Skeletal muscle cell (primary cell): ENCODE data around the gene PARL.

Source experiments
- DNase-seq: peaks from one replicate; pipeline ENCODE4 v3.0.0-alpha.2; 2010; ENCODE audit warnings: low read depth
- H3K4me3 ChIP-seq: 2 replicates; pipeline ENCODE4 v1.5.1; 2011; ENCODE audit warnings: low read depth, mild to moderate bottlenecking, control low read depth, low read length, moderate library complexity

PARL gene

DNA sequence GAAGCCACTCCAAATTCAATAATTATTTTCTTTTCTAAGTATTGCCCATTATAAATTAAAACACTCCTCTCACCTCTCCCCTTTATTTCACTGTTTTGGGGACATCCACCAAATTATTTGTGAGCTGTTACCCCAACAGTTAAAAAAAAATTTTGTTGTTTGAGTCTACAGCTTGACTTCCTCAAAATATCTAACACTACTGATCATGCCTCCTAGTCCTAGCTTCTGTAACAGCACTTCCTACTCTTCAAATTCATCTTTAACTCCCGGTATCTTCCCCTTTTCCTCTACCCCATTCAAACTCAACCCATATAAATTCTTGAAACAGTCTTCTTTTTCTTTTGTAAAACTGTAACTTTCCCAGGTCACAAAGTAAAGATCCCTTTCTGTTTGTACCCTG, 15.9 kb downstream of the PARL start:
- DNase-seq: no peak

DNA sequence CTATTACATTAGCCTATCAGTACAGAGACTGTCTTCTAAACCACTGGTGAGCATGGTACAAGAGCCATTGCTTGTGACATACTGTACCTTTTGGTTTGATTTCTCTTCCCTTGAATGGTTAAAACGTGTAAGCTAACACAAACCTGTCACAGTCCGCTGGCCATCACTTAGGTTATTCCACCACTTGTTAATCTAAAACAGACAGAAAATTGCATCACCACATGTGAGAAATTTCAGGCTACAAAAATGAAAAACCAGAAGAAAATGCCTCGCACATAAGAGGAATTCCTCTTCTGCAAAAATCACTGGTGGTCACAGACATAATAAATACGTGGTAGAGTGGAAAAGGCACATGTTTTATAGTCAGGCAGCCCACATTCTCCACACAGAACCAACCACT, 22.1 kb downstream of the PARL start:
- no peak overlapping the region for H3K4me3 ChIP-seq
- DNase-seq: no peak

More for the DNA sequence above, 15.9 kb downstream of the PARL start:
- no peak overlapping the region for H3K4me3 ChIP-seq

DNA sequence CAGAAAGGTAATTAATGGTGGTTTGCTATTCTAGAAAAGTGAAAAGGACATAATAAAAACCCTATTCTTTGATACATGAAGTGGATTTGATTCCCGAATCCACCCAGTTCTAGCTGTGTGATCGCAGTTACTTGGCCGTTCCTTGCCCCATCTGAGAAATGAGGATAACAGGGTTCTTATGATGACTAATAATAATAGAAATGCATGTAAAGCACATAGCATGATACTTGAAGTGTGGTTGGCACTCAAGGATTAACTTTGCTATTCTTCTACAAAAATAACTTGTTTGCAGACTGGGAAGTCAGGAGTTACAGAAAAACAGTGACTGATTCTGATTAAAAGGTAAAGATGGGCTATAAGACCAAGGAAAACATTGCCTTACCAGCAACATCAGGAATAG, 26.8 kb downstream of the PARL start:
- no peak for DNase-seq
- H3K4me3 ChIP-seq: no peak overlapping the region

DNA sequence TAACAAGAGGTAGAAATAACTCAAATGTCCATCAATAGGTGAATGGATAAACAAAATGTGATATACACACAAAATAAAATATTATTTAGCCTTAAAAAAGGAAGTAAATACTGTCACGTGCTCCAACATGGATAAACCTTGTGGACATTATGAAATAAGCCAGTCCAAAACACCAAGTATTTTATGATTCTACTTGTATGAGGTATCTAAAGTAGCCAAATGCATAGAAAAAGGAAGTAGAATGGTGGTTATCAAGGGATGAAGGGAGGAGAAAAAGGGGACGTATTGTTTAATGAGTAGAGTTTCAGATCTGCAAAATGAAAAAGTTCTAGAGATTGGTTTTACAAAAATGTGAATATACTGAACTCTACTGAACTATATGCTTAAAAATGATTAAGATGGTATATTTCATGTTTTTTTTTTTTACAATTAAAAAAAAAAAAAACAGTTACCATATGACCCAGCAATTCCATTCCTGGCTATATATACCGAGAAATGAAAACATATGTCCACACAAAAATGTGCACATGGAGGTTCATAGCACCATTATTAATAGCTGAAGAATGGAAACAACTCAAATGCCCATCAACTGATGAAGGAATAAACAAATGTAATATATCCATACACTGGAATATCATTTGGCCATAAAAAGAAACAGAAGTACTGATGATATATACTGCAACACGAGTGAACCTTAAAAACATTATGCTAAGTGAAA, 30.2 kb downstream of the PARL start:
- no peak for DNase-seq
- no peak overlapping the region for H3K4me3 ChIP-seq

DNA sequence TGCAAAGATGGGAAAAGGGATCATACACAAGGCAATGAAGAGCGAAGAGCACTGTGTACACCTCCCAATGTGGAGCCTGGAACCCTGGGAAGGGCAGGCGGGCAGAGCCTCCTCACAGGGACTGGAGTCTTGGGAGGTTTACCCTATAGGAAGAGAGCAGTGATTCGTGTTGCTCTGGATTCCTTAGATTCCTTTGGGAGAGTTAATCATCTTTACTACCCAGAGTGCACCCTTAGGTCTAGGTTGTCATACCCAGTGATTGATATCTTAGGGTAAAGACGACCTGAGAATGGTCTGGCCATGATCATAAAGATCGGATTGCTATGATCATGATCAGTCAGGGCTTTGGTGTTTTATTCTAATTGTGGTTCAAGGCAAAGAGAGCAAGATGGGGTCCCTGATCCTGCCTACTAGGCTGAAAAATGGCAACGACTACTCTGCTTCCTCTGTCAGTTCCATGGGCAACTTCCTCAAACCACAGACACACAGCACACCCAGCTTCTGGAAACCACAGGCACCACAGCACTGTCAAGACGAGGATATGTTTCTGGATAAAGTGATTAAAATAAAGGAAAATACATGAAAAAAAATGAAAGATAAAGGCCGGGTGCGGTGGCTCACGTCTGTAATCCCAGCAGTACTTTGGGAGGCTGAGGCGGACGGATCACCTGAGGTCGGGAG, 38.9 kb downstream of the PARL start:
- H3K4me3 ChIP-seq: no peak overlapping the region
- DNase-seq: no peak

DNA sequence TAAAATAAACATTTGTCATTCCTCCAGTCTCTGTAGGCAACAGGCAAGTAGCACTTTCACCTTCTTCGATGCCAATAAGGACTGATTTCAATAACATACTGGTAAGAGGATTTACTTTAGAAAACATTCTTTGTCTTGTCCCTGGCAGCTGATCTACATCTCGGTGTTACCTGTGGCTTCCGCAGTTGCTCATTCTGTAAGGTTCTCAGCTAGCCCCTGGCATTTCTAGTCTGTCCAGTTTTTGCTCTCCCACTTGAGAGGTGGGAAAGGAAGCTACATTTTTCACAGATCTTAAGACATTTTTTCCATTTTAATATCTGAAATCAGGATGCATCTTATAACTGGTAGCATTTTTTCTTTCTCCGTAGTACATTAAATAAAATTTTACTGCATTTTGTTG, 39.6 kb downstream of the PARL start:
- no peak for DNase-seq
- no peak overlapping the region for H3K4me3 ChIP-seq

DNA sequence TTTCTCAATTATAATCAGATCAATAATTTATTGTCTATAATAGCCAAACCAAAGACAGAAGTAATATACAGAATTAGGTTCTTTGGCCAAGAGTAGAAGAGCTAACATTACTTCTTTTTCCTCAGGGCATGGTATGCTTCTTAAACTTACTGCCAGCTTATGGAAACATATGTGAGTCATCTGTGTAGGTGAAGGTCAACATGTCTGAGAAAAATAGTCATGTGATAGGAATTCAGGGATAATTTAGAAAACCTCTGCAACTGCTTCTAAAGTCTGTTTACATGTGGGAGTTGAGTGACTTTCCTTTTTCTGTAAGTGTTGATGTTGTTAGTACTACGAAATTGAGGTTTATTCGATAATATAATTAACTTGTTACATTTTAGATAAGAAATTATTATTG, 40.1 kb downstream of the PARL start:
- peak; percentile 62 for DNase-seq

DNA sequence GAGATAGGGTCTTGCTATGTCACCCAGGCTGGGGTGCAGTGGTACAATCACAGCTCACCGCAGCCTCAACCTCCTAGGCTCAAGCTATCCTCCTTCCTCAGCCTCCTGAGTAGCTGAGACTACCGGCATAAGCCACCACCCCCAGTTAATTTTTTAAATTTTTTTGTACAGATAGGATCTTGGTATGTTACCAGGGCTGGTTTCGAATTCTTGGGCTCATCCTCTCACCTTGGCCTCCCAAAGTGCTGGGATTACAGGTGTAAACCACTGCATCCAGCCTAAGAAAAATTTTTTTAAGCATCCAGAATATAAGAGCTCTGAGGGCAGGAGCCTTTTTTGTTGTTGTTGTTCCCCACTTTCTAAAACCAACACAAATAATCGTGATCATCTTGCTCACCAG, 44.9 kb downstream of the PARL start:
- H3K4me3 ChIP-seq: no peak overlapping the region
- DNase-seq: no peak

More for the DNA sequence above, 40.1 kb downstream of the PARL start:
- H3K4me3 ChIP-seq: no peak overlapping the region

DNA sequence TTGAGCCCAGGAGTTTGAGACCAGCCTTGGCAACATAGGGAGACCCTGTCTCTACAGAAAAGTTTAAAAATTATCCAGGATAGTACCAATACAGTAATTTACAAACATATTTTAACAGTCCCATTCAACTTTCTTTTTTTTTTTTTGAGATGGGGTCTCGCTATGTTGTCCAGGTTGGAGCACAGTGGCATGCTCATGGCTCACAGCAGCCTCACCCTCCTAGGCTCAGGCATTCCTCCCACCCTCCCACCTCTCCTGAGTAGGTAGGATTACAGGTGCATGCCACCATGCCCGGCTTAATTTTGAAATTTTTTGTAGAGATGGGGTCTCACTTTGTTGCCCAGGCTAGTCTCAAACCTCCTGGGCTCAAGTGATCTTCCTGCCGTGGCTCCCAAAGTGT, 46.8 kb downstream of the PARL start:
- DNase-seq: no peak
- no peak overlapping the region for H3K4me3 ChIP-seq

DNA sequence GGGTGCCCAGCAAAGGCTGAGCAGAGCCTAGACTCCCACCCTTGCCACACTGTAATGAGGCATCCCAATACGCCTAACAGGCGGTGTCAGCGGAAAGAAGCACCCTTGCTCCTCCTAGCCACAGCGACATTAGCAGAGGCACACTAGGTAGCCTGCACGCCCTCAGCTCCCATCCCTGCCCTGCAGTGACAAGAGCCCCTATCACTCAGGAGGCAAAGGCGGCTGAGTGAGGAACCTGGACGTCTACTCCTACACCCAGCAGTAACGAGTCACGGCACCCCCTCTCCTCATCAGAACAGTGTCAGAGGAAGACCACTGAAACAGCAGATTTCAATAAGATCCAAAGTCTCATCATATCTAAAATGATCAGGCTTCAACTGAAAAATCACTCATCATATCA, 47.3 kb downstream of the PARL start:
- DNase-seq: no peak
- no peak overlapping the region for H3K4me3 ChIP-seq

DNA sequence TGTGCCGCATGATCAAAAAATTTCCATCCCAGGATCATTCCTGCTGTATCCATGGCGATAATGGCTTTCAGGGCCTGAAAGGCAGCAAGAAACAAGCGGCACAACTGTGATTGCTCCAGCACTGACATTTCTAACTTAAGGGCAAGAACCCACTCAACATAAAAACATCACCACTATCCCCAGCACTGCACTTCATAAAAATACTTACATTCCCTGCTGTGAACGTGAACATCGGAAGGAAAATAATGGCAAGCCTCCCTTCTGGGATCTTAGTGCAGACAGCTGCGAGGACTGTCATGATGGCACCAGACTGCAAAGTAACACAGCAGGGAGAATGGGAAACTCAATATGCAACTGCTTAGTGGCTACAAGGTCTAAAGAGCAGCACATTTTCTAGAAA, 51.2 kb downstream of the PARL start:
- no peak for DNase-seq
- no peak overlapping the region for H3K4me3 ChIP-seq

DNA sequence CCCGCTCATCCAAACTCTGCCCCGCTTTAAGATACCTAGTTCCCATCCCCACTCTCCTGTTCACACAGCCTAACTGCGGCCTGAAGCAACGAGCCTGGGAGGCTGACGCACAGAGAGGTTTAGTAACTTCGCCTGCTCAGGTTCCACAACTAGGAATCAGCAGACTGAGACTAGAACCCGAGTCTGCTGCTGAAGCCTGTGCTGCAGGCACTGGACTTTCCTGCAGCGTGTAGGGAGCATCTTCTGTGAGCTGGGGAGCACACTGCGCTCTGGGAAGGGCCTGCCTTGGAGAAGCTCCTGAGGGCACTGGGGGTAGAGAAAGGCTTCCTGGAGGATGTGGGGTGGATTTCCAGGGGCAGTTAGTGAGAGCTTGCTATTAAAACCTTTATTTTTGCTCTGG, 54.5 kb downstream of the PARL start:
- no peak overlapping the region for H3K4me3 ChIP-seq
- DNase-seq: no peak

DNA sequence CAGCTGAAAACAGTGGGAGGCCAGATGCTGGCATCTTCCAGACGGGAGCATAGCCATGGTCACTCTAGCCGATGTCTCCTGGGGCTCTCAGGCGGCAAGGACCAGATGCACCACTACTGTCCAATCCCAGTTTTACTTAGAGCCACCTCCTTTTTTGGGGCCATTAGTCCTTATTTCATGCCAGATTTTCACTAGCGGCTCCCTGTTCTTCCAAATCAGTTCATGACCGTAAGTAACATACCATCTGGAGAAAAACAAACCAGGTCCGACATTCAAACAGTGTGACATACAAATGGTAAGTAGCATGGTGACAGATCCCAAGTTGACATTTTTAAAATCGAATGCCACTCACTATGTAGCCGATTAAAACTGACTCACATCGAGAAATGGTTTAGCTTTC, 55.2 kb downstream of the PARL start:
- H3K4me3 ChIP-seq: no peak overlapping the region
- DNase-seq: no peak

DNA sequence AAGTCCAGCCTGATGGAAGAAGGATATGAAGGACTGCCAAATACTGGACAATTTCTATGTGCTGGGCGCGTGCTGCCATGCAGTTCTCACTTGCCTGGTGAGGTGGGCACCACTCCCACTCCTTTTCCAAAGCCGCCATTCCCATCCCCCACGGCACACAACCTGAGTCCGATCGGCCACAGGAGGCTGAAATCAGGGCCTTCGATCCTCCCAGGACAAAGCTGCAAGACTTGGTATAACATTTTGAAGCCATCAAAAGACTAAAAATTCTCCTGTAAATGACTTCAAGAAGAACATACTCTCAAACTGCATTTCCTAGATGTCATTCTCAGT, 56.2 kb downstream of the PARL start:
- no peak overlapping the region for H3K4me3 ChIP-seq
- DNase-seq: no peak

DNA sequence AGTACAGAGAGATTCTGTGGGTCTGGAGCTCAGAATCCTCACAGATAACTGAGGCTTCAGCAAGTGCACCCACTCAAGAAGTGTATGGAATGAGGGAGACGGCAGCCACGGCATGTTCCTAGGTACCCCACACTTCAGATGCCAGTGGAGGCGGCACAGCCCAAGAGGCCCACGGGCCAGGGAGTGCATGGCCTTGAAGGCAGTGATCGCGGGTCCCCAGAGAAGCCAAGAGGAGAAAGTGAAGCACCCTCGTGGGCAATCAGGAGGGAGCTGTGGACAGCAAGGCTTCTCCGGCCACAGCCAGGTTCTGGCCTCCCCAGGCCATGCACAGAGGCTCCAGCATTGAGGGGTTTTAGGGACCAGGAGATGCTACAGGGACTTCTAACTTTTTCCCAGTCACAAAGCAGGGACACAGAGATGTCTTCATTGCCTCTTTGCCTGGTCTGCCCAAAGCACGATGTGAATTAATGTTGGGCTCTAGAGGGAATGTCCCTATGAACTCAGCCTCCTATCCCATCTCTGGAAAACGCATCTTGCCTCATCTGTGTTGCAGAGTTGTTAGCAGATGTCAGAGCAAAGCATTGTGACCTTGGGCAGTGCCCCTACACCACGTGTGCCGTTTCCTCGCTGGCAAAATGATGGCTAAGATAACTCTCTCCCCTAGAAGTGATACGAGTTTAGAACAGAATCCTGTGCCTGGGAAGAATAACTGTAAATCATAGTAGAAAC, 56.7 kb downstream of the PARL start:
- H3K4me3 ChIP-seq: no peak overlapping the region
- no peak for DNase-seq

DNA sequence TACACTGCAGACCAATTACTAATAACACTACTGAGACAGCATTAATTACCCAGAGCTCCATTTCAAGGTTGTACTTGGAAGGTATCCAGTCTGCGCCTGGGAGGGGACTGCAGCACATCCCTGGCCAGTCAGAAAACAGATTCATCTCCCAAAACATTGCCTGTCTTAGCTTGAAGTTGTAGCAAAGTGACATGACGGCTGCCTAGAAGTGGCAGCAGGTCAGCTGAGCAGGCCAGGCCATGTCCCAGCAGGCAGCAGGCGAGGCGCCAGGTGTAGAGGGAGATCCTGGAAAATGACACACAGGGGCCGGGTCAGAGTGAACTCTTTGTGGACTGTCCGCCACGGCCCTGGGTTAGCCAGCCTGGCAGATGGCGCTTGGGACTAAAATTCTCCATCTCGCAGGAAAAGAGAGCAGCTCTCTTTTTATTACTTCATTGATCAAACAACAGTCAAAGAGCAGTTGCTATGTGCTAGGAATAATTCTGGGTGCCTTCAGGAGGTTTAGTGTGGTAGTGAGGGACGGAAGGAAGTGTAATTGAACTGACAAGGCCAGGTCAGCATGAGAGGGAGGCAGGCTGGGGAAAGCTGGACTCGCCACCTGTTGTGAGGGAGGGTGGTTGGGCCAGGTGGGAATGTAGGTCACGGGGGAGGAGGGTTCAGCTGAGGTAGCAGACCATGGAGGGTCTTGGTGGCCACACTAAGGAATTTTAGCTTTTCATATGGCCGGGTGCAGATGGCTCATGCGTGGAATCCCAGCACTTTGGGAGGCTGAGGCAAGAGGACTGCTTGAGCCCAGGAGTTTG, 58.0 kb downstream of the PARL start:
- DNase-seq: no peak
- H3K4me3 ChIP-seq: no peak overlapping the region

DNA sequence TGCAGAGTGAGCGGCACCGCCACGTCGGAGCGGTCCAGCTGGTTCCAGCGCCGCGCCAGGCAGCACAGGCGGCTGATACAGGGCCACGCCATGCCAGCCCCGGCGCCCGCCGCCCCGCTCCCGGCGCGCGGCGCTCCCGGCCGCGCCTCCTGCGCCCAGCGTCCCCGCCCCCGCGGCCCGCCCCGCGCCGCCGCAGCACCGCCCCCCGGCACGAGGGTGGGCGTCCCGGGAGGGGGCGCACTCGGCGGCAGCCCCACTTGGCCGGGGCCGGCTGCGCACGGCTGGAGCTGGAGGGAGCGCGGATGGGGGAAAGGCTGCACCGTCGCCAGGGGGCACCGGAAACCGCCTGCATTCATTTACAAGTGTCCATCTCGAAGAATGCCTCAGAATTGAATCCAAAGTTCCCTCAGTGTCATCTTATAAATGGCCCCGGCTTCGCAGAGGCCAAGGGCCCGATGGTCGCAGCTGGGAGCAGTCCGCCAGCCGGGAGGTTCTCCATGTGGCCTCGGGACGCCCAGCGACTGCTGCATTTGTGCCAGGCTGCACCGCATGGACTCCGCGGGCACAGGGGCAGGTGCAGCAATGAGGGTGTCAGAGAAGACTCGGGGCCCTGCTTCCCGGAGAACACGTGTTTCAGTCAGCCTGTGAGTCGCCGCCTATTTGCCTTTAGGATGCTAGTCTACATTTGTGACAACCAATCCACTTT, 59.1 kb downstream of the PARL start, which contains the start of gene MAP6D1:
Gene MAP6D1, minus strand, starts transcription at position 122 of the 706 bp plus-strand sequence. Its CDS starts 30 bp downstream, at position 92.
- DNase-seq: no peak
- H3K4me3 ChIP-seq: peak within 1 kb of the TSS; percentile 57

DNA sequence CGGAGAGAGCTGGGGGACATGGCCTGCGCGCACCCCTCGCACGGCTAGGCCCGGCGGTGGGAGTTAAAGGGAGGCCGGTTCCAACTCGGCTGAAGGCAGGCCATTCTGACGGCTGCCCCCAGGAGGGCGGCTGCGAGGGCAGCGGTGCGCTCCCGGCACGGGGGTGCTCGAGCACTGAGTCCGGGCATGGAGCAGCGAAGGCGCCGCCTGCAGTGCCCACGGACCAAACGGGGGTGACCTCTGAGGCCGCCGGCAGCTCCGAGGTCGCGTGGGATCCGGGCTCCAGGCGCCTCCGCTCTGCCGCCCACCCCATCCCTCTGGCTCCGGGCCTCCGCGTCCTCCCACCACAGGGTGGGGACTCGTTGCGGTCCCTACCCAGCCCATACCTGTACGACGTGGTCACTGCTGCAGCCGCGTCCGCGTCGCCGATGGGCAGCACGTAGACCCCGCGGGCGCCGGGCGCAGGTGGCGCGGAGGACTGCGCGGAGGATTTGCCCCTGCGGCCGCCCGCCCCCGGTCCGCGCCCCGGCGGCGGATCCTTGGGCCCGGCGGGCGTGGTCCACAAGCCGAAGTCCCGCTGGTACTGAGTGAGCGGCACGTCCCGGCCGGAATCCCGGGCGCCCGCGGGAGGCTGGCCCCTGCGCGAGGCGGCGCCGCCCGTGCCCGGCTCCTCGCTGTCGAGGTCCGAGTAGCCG, 59.8 kb downstream of the PARL start:
- H3K4me3 ChIP-seq: peak overlapping the region; percentile 57
- no peak for DNase-seq

DNA sequence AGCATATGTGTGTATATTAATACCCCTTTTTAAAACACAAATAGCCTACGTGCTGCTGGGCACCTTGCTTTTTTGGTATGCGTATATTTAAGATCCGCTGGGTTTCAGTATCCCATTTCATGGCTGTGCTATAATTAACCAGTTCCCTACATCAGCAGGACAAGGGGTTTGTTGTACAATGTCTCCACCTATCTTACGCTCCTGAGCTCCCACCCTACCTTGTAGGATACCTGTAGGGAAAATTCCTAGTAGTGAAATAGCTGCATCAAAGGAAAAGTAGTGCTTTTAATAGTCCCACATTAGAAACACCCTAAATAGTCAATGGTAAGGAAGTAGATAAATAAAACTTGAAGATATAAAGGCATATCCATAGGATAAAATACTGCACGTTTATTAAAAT, 60.7 kb downstream of the PARL start:
- DNase-seq: no peak
- peak overlapping the region; percentile 57 for H3K4me3 ChIP-seq
